NCI-H446 treated with DMSO at 0.1 percent for 48 hours (cell line): Measurements from ENCODE around the gene PTBP1.

ENCODE experiments used
- DNase-seq: peaks from one replicate; lab custom pipeline; 2025; lab: John Stamatoyannopoulos, UW

Gene PTBP1

GRCh38 chr19:797528-798414, 519 bp downstream of the PTBP1 start:
- peak; percentile 77 for DNase-seq

GRCh38 chr19:798415-799075, 1.3 kb downstream of the PTBP1 start:
- no peak for DNase-seq

- no peak for DNase-seq
Observed at GRCh38 chr19:799076-799881, 2.0 kb downstream of the PTBP1 start.

GRCh38 chr19:800360-801029, 3.2 kb downstream of the PTBP1 start:
- no peak for DNase-seq

- DNase-seq: peak; percentile 15
Observed at GRCh38 chr19:801030-801860, 4.0 kb downstream of the PTBP1 start.

- no peak for DNase-seq
Observed at GRCh38 chr19:801861-802497, 4.7 kb downstream of the PTBP1 start.

- no peak for DNase-seq
Observed at GRCh38 chr19:802498-803098, 5.3 kb downstream of the PTBP1 start.

- no peak for DNase-seq
Observed at GRCh38 chr19:803099-803561, 5.9 kb downstream of the PTBP1 start.

- no peak for DNase-seq
Observed at GRCh38 chr19:803686-804418, 6.6 kb downstream of the PTBP1 start.

- no peak for DNase-seq
Observed at GRCh38 chr19:804419-805165, 7.3 kb downstream of the PTBP1 start.

GRCh38 chr19:805166-805551, 7.9 kb downstream of the PTBP1 start:
- DNase-seq: no peak

GRCh38 chr19:805600-806550, 8.6 kb downstream of the PTBP1 start:
- DNase-seq: no peak

- DNase-seq: no peak
Observed at GRCh38 chr19:806815-807421, 9.7 kb downstream of the PTBP1 start.

- no peak for DNase-seq
Observed at GRCh38 chr19:807627-808422, 10.6 kb downstream of the PTBP1 start.

- DNase-seq: no peak
Observed at GRCh38 chr19:808423-808775, 11.1 kb downstream of the PTBP1 start.
